ENCODE measurements around the gene PSME1.
A peak's percentile ranks its signal among the peaks of the same experiment; 100 is the strongest.

PSME1 gene

DNA sequence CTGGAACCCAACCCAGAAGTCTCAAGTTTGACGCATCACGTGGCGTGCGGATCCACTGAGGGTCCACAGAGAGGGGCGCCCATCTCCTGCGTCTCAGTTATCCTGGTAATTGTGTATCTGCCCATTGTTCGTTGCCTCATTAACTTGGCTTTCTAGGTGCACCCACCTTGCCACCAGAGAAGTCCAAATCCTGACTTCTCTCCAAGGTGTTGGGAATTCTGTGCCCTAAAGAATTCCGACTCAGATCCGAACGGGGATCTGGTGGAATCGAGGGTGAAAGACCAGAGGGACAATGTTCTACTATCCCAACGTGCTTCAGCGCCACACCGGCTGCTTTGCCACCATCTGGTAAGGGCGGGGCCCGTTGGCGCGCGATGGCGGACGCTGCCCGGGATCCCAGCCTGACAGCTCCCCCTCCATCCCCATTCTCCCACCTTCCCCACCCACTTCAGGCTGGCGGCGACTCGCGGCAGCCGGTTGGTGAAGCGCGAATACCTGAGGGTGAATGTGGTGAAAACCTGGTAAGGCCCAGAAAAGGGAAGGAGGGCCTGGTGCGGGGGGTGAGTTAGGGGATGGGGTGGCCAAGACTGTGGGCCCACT, 36.4 kb downstream of the PSME1 start:
- DNase-seq (ENCODE audit: low read depth) = peak; percentile 17

DNA sequence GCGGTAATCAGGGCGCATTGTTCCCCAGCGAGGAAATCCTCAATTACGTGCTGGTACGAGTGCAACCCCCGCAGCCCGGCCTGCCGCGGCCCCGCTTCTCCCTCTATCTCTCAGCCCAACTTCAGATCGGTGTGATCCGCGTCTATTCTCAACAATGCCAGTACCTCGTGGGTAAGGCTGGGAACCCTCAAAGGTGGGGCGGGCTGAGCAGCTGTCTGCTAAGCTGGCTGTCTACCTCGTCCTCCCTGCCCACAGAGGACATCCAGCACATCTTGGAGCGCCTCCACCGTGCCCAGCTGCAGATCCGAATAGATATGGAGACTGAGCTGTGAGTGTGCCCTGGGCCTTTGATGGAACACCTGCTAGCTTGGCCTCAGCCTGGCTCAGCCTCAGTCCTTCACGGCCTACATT, 36.9 kb downstream of the PSME1 start:
- DNase-seq (ENCODE audit: low read depth) = no peak

GRCh38 chr14:24176599-24176998, 40.6 kb downstream of the PSME1 start:
- DNase-seq (ENCODE audit: low read depth) = no peak

GRCh38 chr14:24177041-24177825, 41.2 kb downstream of the PSME1 start:
- DNase-seq (ENCODE audit: low read depth) = no peak

DNA sequence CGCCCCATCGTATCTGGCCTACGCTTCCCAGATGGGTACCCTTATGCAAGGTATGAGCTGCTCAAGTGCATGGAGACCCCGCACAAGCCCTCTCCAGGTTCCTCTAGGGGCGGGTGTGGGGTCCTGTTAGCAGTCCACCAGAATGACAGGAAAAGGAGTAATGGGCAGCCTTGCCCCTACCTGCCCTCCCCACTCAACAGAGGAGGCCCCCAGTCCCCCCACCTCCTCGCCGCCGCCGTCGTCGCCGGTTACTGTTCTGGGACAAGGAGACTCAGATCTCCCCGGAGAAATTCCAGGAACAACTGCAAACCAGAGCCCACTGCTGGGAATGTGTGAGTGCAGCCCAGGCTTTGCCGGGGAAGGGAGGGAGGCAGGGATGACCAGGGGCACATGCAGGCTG, 41.9 kb downstream of the PSME1 start:
- DNase-seq (ENCODE audit: low read depth) = no peak

DNA sequence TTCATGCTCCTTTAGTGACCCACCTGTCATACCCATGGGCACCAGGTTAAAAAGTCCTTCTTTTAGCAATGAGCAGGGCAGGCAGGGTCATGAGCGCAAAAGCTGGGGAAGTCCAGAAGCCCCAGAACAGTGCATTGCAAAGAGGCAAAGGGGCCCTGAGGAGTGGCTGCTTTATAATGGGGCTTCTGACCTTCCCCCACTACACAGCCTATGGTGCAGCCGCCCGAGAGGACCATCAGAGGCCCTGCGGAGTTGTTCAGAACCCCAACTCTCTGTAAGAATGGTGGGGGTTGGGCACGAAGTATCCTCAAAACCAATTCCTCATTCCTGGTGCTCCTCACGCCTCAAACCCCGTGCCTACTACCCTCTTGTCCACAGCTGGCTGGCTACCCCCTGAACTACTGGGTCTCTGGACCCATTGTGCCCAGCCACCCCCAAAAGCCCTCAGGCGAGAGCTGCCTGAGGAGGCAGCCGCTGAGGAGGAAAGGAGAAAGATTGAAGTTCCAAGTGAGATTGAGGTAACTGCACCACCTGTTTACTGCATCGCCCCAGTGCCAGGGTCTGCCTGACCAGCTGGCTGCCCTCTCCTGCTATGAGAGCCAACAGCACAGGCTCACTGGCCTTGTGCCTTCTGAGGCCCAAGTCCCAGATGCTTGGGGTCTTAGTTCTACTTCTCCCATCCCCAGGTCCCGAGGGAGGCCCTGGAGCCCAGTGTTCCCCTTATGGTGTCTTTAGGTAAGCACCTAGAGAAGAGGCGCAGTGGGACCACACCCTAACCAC, 42.6 kb downstream of the PSME1 start:
- DNase-seq (ENCODE audit: low read depth) = no peak

DNA sequence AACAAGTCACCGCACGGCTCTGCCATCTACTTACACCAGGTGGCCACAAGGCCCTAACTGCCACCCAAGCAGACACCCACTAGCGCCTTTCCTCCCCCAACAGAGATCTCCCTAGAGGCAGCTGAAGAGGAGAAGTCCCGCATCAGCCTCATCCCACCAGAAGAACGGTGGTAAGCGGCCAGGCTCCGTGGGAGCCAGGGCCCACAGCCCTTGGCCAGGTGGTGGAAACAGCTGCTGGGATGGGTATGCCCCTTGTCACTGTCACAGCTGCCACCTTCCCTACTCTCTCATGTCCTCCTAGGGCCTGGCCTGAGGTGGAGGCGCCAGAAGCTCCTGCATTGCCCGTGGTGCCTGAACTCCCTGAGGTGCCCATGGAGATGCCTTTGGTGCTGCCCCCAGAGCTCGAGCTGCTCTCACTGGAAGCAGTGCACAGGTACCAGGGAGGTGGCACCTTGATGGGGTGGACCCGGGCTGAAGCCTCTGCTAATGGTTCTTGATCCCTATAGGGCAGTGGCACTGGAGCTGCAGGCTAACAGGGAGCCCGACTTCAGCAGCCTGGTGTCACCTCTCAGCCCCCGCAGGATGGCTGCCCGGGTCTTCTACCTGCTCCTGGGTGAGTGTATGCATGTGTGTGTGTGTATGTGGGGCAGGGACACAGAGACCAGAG, 43.4 kb downstream of the PSME1 start:
- DNase-seq (ENCODE audit: low read depth) = no peak

DNA sequence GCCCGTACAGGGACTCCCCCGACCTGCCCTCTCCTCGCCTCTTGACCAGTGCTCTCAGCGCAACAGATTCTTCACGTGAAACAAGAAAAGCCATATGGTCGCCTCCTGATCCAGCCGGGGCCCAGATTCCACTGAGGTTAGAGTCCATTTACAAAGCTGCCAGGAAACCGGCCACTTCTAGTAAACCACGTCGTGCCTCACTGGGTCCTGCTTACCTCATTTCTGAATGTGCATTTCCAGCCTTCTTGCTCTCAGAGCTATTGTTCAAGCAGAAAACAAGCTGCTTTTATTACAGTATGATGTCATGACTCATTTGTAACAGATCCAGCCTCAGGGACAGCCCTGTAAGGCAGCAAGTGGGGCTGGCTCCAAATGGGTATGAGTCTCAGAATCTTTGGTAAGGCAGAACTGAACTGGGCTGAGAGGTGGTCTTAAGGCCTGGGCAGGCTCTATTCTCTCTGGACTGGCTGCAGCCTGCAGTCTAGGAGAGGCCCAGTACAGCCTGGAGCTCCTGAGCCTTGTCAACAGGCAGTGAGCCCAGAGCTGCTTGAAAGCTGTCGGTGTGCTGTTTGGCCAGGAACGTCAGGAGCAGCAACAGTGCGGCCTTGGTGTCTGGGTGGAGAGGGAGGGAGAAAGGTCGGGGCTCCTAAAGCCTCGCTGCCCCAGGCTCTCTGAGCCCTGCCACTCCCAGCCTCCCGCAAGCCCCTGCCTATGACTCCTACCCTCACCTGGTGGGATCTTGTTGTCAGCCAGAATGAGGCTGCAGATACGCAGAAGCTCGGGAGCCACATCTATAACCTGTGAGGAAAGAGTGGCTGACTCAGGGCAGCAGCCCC, 44.2 kb downstream of the PSME1 start:
- peak; percentile 84 for DNase-seq (ENCODE audit: low read depth)

GRCh38 chr14:24181371-24182077, 45.5 kb downstream of the PSME1 start:
- DNase-seq (ENCODE audit: low read depth) = no peak

DNA sequence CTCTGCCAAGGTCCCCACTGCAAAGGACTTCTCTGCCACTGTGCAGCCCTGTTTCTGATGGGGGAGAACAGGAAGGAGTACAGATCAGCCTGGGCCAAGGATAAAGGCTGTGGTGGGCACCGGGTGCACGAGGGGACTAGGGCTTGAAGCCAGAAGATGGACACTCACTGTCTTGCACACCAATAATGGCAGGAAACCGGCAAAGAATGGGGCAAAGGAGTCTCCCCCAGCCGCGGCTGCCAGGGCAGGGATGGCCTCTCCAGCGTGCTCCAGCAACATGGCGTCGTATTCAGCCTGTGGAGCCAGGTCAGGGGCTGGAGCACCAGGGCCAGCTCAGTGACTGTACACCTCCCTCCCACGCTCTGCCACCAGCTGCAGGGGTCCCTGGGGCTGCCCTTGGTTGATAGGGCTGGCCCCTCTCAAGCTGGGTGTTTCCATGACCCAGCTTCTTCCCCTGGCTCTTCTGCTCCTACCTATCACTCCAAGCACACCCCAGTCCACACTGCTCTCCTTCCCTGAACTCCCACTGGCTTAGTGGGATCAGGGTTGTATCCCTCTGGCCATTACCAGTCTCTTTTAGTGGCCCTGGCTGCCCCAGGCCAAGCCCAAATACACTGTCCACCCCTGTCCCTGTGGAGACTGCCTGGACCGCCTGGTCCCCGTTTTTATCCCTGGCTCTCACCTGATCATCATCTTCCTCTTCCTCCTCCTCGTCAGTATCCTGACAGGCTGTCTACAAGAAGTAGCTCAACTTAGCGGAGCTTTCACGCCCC, 46.3 kb downstream of the PSME1 start:
- DNase-seq (ENCODE audit: low read depth) = no peak

DNA sequence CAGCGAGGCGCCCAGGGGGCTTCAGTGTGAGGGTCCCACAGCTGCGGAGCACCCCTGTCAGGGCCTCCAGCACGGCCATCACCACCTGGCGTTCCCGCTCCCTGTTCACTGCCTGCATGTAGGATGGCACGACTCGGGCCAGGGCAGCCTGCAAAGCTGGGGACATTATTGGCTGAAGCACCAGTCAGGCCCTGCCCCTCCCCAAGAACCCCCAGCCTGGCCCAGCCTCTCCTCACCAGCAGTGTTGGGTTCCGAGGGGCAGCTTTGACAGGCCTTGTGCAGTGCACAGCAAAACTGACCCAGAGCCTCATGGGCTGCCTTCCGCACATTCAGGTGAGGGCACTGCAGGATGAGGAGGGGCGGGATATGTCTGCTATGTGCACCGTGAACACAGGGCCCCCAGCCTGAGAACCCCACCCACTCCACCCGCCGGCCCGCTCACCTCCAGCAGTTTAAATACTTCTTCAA, 47.1 kb downstream of the PSME1 start:
- DNase-seq (ENCODE audit: low read depth) = no peak

DNA sequence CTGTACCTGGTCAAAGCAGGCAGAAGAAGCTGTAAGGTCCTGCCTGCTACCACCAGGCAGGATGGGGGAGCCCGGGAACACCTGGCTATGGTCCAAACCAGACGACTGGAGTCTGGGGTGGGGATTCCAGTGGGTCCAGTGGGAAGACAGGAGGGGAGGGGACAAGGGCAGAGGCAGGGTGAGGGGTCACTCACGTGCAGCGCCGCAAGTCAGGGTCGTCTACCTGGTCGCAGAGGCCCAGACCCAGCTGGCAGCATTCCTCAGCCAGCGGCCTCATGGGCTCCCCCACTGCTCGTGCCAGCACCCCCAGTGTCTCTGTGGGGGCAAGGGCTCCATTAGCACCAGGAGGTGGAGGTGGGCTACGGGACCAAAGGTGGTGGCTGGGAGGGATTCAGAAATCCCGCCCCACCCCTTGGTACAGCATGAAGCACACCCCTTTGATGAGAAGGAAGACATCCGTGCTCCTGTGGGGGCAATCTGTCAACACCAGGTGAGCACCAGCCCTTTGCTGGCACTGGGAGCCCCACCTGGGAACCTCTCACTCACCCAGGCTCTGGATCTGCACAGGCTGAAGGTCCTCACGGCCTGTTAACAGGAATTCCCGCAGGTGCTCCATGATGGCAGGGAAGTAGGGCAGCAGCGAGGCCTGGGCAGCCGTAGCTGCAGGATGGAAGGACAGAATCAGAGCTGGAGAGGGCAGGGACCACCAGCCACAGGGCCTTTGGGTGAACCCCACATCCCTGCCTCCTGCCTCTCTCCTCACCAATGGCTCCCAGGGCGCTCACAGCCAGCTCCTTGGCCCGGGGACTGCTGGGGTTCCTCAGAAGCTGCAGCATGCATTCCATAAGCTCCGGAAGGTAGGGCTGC, 48.3 kb downstream of the PSME1 start:
- no peak for DNase-seq (ENCODE audit: low read depth)

- no peak for DNase-seq (ENCODE audit: low read depth)
Measured at GRCh38 chr14:24185026-24185425, 49.0 kb downstream of the PSME1 start.

- DNase-seq (ENCODE audit: low read depth) = no peak
Measured at GRCh38 chr14:24185741-24186140, 49.7 kb downstream of the PSME1 start.

DNA sequence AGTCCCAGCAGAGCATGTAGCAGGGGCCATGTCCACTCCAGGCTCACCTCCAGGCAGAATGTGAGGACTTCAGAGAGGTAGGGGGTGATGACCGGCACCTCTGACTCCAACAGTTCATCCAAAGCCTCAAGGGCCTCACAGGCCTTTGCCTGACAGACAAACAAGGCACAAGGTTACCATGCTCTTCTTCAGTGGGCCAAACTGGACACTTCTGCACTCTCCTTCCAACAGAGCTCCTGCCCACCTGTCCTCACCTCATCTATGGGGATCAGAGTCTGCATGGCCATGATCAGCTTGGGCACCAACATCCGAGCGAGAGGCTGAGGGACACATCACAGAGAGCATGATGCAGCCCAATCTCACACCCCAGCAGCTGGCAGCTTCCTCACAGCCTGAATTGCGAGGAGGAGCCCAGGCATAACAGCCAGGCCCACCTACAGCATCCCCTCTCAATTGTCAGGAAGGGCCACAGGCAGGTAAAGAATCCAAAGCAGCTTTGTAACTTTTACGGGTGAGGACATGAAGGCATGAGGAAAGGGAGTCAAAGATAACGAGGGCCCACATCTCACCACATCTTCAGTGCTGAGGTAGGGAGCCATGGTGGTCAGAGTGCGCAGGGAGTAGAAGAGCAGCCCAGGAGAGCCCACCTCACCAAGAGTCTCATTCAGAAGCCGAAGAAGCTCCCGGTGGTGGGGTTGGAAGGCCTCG, 51.0 kb downstream of the PSME1 start:
- DNase-seq (ENCODE audit: low read depth) = no peak

- DNase-seq (ENCODE audit: low read depth) = no peak
Measured at GRCh38 chr14:24187539-24187915, 51.5 kb downstream of the PSME1 start.

All from iris pigment epithelial cell (primary cell).